Natural killer cell (primary cell): ENCODE measurements around the gene CD180. TPM values are rescaled to one million over a fixed set of nuclear protein-coding genes. Genes with fewer than 3 reads are reported as not detected.
A peak's percentile ranks its signal among the peaks of the same experiment; 100 is the strongest.

Experiments
- ATAC-seq, 3 donors: fragments of 150-1000 bp in 2 of 3; fragments of 200-7000 bp in 1 of 3; cut with Tn5 transposase; 1 replicate in 1 of 3; 2 replicates in 2 of 3; pipeline ENCODE4 v1.10.0; 2021; ENCODE audit warnings: mild to moderate bottlenecking in 2 of 3, moderate library complexity in 2 of 3
- DNase-seq, 2 donors: peaks; one replicate each; pipeline versions ENCODE4 v3.0.0 to v3.0.0-alpha.2; 2013 to 2021; ENCODE audit warnings: mixed read lengths in 1 of 2
- H3K27ac ChIP-seq: one replicate; pipeline ENCODE4 v1.5.1; 2013; ENCODE audit warnings: mild to moderate bottlenecking, low read length
- H3K27me3 ChIP-seq: one replicate; pipeline ENCODE4 v1.6.1; 2013; ENCODE audit warnings: low read length; ENCODE audit not compliant: control insufficient read depth, insufficient read depth
- H3K36me3 ChIP-seq: one replicate; pipeline ENCODE4 v1.6.1; 2013; ENCODE audit warnings: low read length; ENCODE audit not compliant: control insufficient read depth, insufficient read depth
- H3K4me1 ChIP-seq: one replicate; pipeline ENCODE4 v1.6.1; 2013; ENCODE audit warnings: low read length; ENCODE audit not compliant: control insufficient read depth, insufficient read depth
- H3K4me3 ChIP-seq: one replicate; pipeline ENCODE4 v1.5.1; 2013; ENCODE audit warnings: low read length
- H3K9me3 ChIP-seq: one replicate; pipeline ENCODE4 v1.6.1; 2013; ENCODE audit warnings: low read length; ENCODE audit not compliant: control insufficient read depth, insufficient read depth
- H3K27ac Mint-ChIP-seq, 2 donors: one replicate each; pipeline ENCODE4 v1.8.0; 2022; ENCODE audit warnings: mild to moderate bottlenecking in 2 of 2, mixed read lengths in 2 of 2, moderate library complexity in 1 of 2
- H3K27me3 Mint-ChIP-seq, 2 donors: one replicate each; pipeline ENCODE4 v1.8.0; 2022; ENCODE audit warnings: low read depth in 2 of 2, mixed read lengths in 2 of 2
- H3K36me3 Mint-ChIP-seq: one replicate; pipeline ENCODE4 v1.8.0; 2022; ENCODE audit warnings: mixed read lengths
- H3K4me1 Mint-ChIP-seq, 2 donors: one replicate each; pipeline ENCODE4 v1.8.0; 2022; ENCODE audit warnings: mixed read lengths in 2 of 2
- H3K4me3 Mint-ChIP-seq: one replicate; pipeline ENCODE4 v1.8.0; 2022; ENCODE audit warnings: mild to moderate bottlenecking, moderate library complexity, mixed read lengths
- H3K9me3 Mint-ChIP-seq, 2 donors: one replicate each; pipeline ENCODE4 v1.8.0; 2022; ENCODE audit warnings: mixed read lengths in 2 of 2
- CTCF ChIP-seq: fragments of 200-600 bp; IDR thresholded peaks from one replicate; pipeline ENCODE4 v1.8.0; 2022; ENCODE audit warnings: antibody characterized with exemption
- WGBS: methylation state at CpG from one replicate; pipeline ENCODE4 v1.1.7; 2013; ENCODE audit warnings: missing lambda C conversion rate; ENCODE audit not compliant: insufficient coverage; 5-methylcytosine and 5-hydroxymethylcytosine counted together
- intact Hi-C: fragments of 100-400 bp; cut with micrococcal nuclease; formaldehyde crosslinking; loops from one replicate; pipeline ENCODE4 v1.14.2; 2022
- total RNA-seq, 4 donors: library from RNA; stranded (reverse); fragments of 120-200 nt in 1 of 4; gene quantifications; one replicate each; pipeline versions ENCODE4 v1.2.3 to v1.2.4, GENCODE V29; 2013 to 2022

CD180 gene
- 1 to 10 TPM in 2 of 3 donors, under 1 TPM in 1; 0.34 to 1.2 (median 1.1) TPM for total RNA-seq
- 38.3 TPM for total RNA-seq (2013)

- no peak for DNase-seq
- Histone ChIP-seq H3K27ac (peak within 1 kb of the TSS; percentile 47), H3K9me3 (no peaks in the 10 kb centered on the region), H3K4me3 (peak within 1 kb of the TSS; percentile 39), H3K4me1 (peaks cover 17% of the 10 kb centered on the region), H3K36me3 (no peaks in the 10 kb centered on the region), H3K27me3 (no peaks in the 10 kb centered on the region)
- Mint-ChIP-seq H3K27ac (no peak within 1 kb of the TSS), H3K4me1 (peaks cover 25 to 30% of the 10 kb centered on the region in 2 donors), H3K4me3 (no peak within 1 kb of the TSS), H3K27me3 (peaks cover 0 to 2% of the 10 kb centered on the region in 2 donors), H3K9me3 (no peaks in the 10 kb centered on the region), H3K36me3 (no peaks in the 10 kb centered on the region)
- WGBS: 59% methylated on average over 5 of the region's 5 CpGs
- TF ChIP-seq CTCF: no peak
- intact Hi-C loops: no loop called here
- no peak for ATAC-seq
Observed at GRCh38 chr5:67196537-67197059, at the start of gene CD180. Gene CD180, minus strand, starts transcription at chr5:67196799. Its CDS starts 158 bp downstream, at chr5:67196641.

GRCh38 chr5:67246108-67246507 lies 49.5 kb upstream of the CD180 start:
- H3K27me3 Mint-ChIP-seq: no peaks in the 10 kb centered on the region
- H3K36me3 ChIP-seq: no peaks in the 10 kb centered on the region
- ATAC-seq (peak; percentile 49 to 61 (median 54)), DNase-seq (peak in 1 of 2 donors; percentile 85)
- no peak overlapping the region for H3K4me3 ChIP-seq
- peak; percentile 91 for TF ChIP-seq CTCF
- peaks cover 11% of the 10 kb centered on the region in 2 donors for H3K4me1 Mint-ChIP-seq
- peaks cover 7% of the 10 kb centered on the region for H3K4me1 ChIP-seq
- intact Hi-C loops: loop anchor here (1.0 to 5.0 kb wide), 4 partner anchors 1006 to 1761 kb away; no protein-coding TSS in a partner anchor
- no peak overlapping the region for H3K27ac ChIP-seq
- H3K27me3 ChIP-seq: no peaks in the 10 kb centered on the region
- no peaks in the 10 kb centered on the region for H3K36me3 Mint-ChIP-seq
- H3K4me3 Mint-ChIP-seq: no peak overlapping the region
- no peak overlapping the region for H3K27ac Mint-ChIP-seq
- no peaks in the 10 kb centered on the region for H3K9me3 Mint-ChIP-seq
- H3K9me3 ChIP-seq: no peaks in the 10 kb centered on the region
- 0% methylated on average over 1 of the region's 2 CpGs for WGBS

- H3K27me3 Mint-ChIP-seq: no peaks in the 10 kb centered on the region
- peaks cover 11% of the 10 kb centered on the region in 2 donors for H3K4me1 Mint-ChIP-seq
- H3K9me3 Mint-ChIP-seq: no peaks in the 10 kb centered on the region
- H3K36me3 Mint-ChIP-seq: no peaks in the 10 kb centered on the region
- no peak for DNase-seq
- no peak for ATAC-seq
- H3K27ac ChIP-seq: no peak overlapping the region
- no peaks in the 10 kb centered on the region for H3K36me3 ChIP-seq
- no peak overlapping the region for H3K4me3 Mint-ChIP-seq
- no peak for TF ChIP-seq CTCF
- peaks cover 7% of the 10 kb centered on the region for H3K4me1 ChIP-seq
- no peak overlapping the region for H3K27ac Mint-ChIP-seq
- no peaks in the 10 kb centered on the region for H3K9me3 ChIP-seq
- intact Hi-C loops: loop anchor here (5.0 kb wide), 2 partner anchors 1027 to 1762 kb away; no protein-coding TSS in a partner anchor
- WGBS: 22% methylated on average over 1 of the region's 3 CpGs
- no peak overlapping the region for H3K4me3 ChIP-seq
- H3K27me3 ChIP-seq: no peaks in the 10 kb centered on the region
Observed at GRCh38 chr5:67245259-67245846, 48.8 kb upstream of the CD180 start.
